ENCODE results near the gene USP30. TPM values are rescaled to one million over a fixed set of nuclear protein-coding genes. Genes with fewer than 3 reads are reported as not detected.

Gene USP30
- total and polyA plus RNA-seq, 10 of the 15 experiments (the other 5 are each of a cell fraction or from before 2014, with no cell fraction given): 2.1 to 16.2 (median 6.4) TPM

- TF ChIP-seq BHLHE40 (IDR thresholded peaks at IDR 0.05; ENCODE audit: borderline replicate concordance in 1 of 2, low read depth in 2 of 2, low read length in 1 of 2) (peak; percentile 62 to 80; a peak in 3 of 4 replicates), SKIL (IDR thresholded peaks at IDR 0.05; ENCODE audit: low read depth, poor library complexity, severe bottlenecking) (peak; percentile 54), NR2C2 (IDR thresholded peaks at IDR 0.05; ENCODE audit: borderline replicate concordance, control insufficient read depth, insufficient read length, low read depth) (no peak), CBX3 (IDR thresholded peaks at IDR 0.05; ENCODE audit: borderline replicate concordance, low read depth) (no peak), EED (IDR thresholded peaks at IDR 0.05; ENCODE audit: low read depth) (peak; percentile 66; the same call in 1 of the 2 replicates), POLR2AphosphoS2 (IDR thresholded peaks at IDR 0.05; ENCODE audit: low read depth, low read length) (no peak; the same call in 1 of the 2 replicates), ZNF592 (IDR thresholded peaks at IDR 0.05) (0 out of 2 replicates have a peak, but pooled peaks have one; percentile 33), TCF12 (IDR thresholded peaks at IDR 0.05; ENCODE audit: low read depth, low read length) (peak; percentile 59; the same call in 1 of the 2 replicates), EP300 (IDR thresholded peaks at IDR 0.05; ENCODE audit: borderline replicate concordance in 1 of 2, control insufficient read depth in 1 of 2, low read depth in 2 of 2, low read length in 2 of 2) (no peak), PAX5 (IDR thresholded peaks at IDR 0.05; ENCODE audit: borderline replicate concordance, low read depth, low read length) (peak; percentile 85; the same call in 1 of the 2 replicates), LARP7 (IDR thresholded peaks at IDR 0.05) (peak; percentile 56; the same call in 1 of the 2 replicates), RBBP5 (conservative IDR thresholded peaks at IDR 0.05) (no peak), SMAD1 (IDR thresholded peaks at IDR 0.05; ENCODE audit: low read depth, partially characterized antibody) (peak; percentile 55), BACH1 (IDR thresholded peaks at IDR 0.05; ENCODE audit: borderline replicate concordance) (no peak; the same call in 1 of the 2 replicates), RAD51 (IDR thresholded peaks at IDR 0.05) (peak; percentile 48; the same call in 1 of the 2 replicates), RELA (IDR thresholded peaks at IDR 0.05; ENCODE audit: borderline replicate concordance, partially characterized antibody) (no peak), WRNIP1 (IDR thresholded peaks at IDR 0.05; ENCODE audit: borderline replicate concordance, low read depth, low read length) (no peak), CEBPZ (IDR thresholded peaks at IDR 0.05; ENCODE audit: low read depth, low read length) (no peak), STAT3 (IDR thresholded peaks at IDR 0.05; ENCODE audit: low read depth, low read length) (no peak)
These were observed 40.9 kb downstream of the USP30 start, which contains the start of gene ALKBH2 (continued) for GRCh38 chr12:109093022-109093918.

Measured in GM12878 (cell line).